ENCODE results near the gene USP49. TPM values are rescaled to one million over a fixed set of nuclear protein-coding genes. Genes with fewer than 3 reads are reported as not detected.

Gene USP49
- total and polyA plus RNA-seq, 2 of the 4 experiments (the other 2 are of a cell fraction), result 1.4 to 2.1 TPM

- Histone ChIP-seq H3K9me1 (ENCODE audit: insufficient read depth, low read length) (0 out of 2 replicates have a peak, but pooled peaks cover 3% of the 10 kb centered on the region), H4K8ac (ENCODE audit: low read depth in 2 of 2, low read length in 2 of 2) (no peak overlapping the region), H2AK9ac (replicated peaks; ENCODE audit: low read depth, low read length, poor library complexity) (no peak overlapping the region), H3K4me2 (ENCODE audit: low read depth, low read length) (no peak overlapping the region), H4K91ac (ENCODE audit: insufficient read depth, low read depth, low read length) (no peak overlapping the region), H2BK20ac (ENCODE audit: low read depth, low read length) (no peak overlapping the region), H4K20me1 (ENCODE audit: insufficient read depth, low read length) (no peaks in the 10 kb centered on the region), H3K27me3 (ENCODE audit: control insufficient read depth, insufficient read depth, low read length) (no peaks in the 10 kb centered on the region), H3K36me3 (ENCODE audit: control insufficient read depth, insufficient read depth, low read length) (peaks cover 23% of the 10 kb centered on the region), H3K4me1 (ENCODE audit: control insufficient read depth, insufficient read depth, low read length) (no peaks in the 10 kb centered on the region), H3K9me3 (ENCODE audit: control insufficient read depth, insufficient read depth, low read length) (no peaks in the 10 kb centered on the region), H2BK120ac (ENCODE audit: low read depth, low read length) (no peak overlapping the region), H2BK15ac (ENCODE audit: low read depth, low read length) (no peak overlapping the region), H3K27ac (ENCODE audit: insufficient read depth, low read length) (no peak overlapping the region), H3K14ac (replicated peaks; ENCODE audit: low read depth, low read length) (no peak overlapping the region), H3K79me1 (ENCODE audit: low read depth in 1 of 2, low read length in 2 of 2) (peaks cover 16 to 19% of the 10 kb centered on the region in 2 experiments), H3K4me3 (ENCODE audit: insufficient read depth, low read depth, low read length) (no peak overlapping the region), H2AK5ac (ENCODE audit: low read depth, low read length) (no peak overlapping the region), H3K23ac (ENCODE audit: low read depth, low read length) (no peak overlapping the region), H3K9ac (ENCODE audit: low read depth, low read length) (no peak overlapping the region), H3K18ac (ENCODE audit: low read depth, low read length) (no peak overlapping the region), H3K4ac (ENCODE audit: low read depth, low read length) (no peak overlapping the region), H4K5ac (ENCODE audit: low read depth, low read length) (no peak overlapping the region), H2AFZ (replicated peaks; ENCODE audit: low read length, poor library complexity) (no peak overlapping the region), H3K56ac (ENCODE audit: extremely low read depth, insufficient read depth, low read length) (no peak overlapping the region), H2BK5ac (ENCODE audit: low read depth, low read length, poor library complexity, severe bottlenecking) (no peak overlapping the region)
- ATAC-seq (ENCODE audit: low read depth) (no peak), DNase-seq (no peak)
- intact Hi-C loops (cut with micrococcal nuclease), result no loop called here
- TF ChIP-seq RCOR1 (IDR thresholded peaks at IDR 0.05; ENCODE audit: insufficient replicate concordance, low read length), result no peak
- TF ChIP-seq CHD1 (IDR thresholded peaks at IDR 0.05; ENCODE audit: low read depth, low read length), result no peak
- TF ChIP-seq MAFK (IDR thresholded peaks at IDR 0.05; ENCODE audit: low read depth, low read length), result no peak
- no peak for TF ChIP-seq CTCF (conservative IDR thresholded peaks at IDR 0.05; ENCODE audit: low read depth, low read length)
- TF ChIP-seq ELK1 (IDR thresholded peaks at IDR 0.05; ENCODE audit: borderline replicate concordance, low read depth, low read length), result no peak
- TF ChIP-seq BHLHE40 (IDR thresholded peaks at IDR 0.05; ENCODE audit: low read depth, low read length), result no peak
- no peak for TF ChIP-seq NFE2L2 (IDR thresholded peaks at IDR 0.05; ENCODE audit: low read depth, low read length)
- TF ChIP-seq RAD21 (IDR thresholded peaks at IDR 0.05; ENCODE audit: low read length), result no peak
- TF ChIP-seq MAZ (IDR thresholded peaks at IDR 0.05; ENCODE audit: borderline replicate concordance, low read depth, low read length), result no peak
- TF ChIP-seq SMC3 (IDR thresholded peaks at IDR 0.05; ENCODE audit: low read depth, low read length), result no peak
- TF ChIP-seq CEBPB (IDR thresholded peaks at IDR 0.05; ENCODE audit: low read depth, low read length), result no peak
- TF ChIP-seq POLR2A (IDR thresholded peaks at IDR 0.05; ENCODE audit: low read depth, low read length), result no peak
- no peak for TF ChIP-seq RFX5 (IDR thresholded peaks at IDR 0.05; ENCODE audit: low read depth, low read length)
- no peak for TF ChIP-seq MXI1 (IDR thresholded peaks at IDR 0.05; ENCODE audit: borderline replicate concordance, low read depth, low read length)
- TF ChIP-seq USF2 (IDR thresholded peaks at IDR 0.05; ENCODE audit: low read depth, low read length), result no peak
- no peak for TF ChIP-seq FOS (IDR thresholded peaks at IDR 0.05; ENCODE audit: low read depth, low read length)
- in situ Hi-C loops (cut with MboI; ENCODE audit: low sequenced_read_pairs), result no loop called here
- WGBS, 2 experiments (ENCODE audit: extremely low coverage in 2 of 2, insufficient read length in 1 of 2), result no CpG with 5 or more reads among the region's 4 CpGs
- dilution Hi-C loops (cut with HindIII; ENCODE audit: low sequenced_read_pairs, unreplicated experiment), result no loop called here
- CTCF ChIA-PET, result no interaction called here
- no TSS peak for BruUV-seq (replicated peaks)
- POLR2A ChIA-PET (ENCODE audit: unreplicated experiment), result no interaction called here
Observed at GRCh38 chr6:41791984-41792383, 103.2 kb downstream of the USP49 start.

Measured in IMR-90 (cell line).